ENCODE data around the gene CADM3.

The CADM3 gene

DNA sequence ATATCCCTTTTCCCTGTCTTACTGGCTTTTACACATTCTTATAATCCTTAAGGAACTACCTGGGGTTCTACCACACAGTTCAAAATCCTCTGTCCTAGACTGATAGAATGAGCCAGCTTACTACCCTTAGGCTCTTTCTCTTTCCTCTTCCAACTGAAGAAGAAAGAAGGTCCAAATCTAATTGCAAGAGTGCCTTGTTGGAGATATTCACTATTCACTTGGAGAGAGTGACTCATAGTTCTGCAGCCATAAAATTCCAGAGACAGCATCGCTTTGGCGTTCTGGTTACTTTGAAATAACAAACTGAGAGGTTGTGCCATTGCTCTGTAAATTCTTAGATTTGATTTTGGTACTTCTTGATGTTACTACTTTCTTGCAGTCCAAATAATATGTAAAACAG lies 4.2 kb downstream of the CADM3 start:
- no peak for DNase-seq

GRCh38 chr1:159177272-159177907 lies 6.0 kb downstream of the CADM3 start:
- DNase-seq: peak; percentile 4 to 12

GRCh38 chr1:159179906-159180305 lies 8.5 kb downstream of the CADM3 start:
- no peak for DNase-seq

DNA sequence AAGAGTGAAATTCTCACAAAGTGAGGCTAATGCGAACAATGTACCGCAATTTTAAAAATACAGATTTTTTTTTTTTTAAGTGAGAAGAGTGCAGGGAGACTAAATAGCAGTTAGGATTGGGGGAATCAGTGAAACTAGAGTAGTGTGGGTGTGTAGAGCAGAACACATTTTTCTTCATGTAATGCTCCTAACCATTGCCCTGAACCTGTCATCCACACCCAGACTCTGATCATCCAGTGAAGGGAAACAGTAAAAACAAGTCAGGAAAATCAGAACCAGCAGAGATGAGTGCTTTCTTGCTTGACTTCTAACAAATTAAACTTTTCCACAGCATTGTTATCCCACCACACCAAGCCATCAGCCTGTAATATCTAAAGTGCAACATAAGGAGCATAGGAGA lies 9.1 kb downstream of the CADM3 start:
- DNase-seq: no peak

- no peak for DNase-seq
These were observed 10.1 kb downstream of the CADM3 start for GRCh38 chr1:159181328-159182024.

GRCh38 chr1:159184201-159184600 lies 12.8 kb downstream of the CADM3 start:
- no peak for DNase-seq

GRCh38 chr1:159185121-159185520 lies 13.7 kb downstream of the CADM3 start:
- DNase-seq: no peak

GRCh38 chr1:159187033-159187432 lies 15.6 kb downstream of the CADM3 start:
- no peak for DNase-seq

GRCh38 chr1:159187647-159188374 lies 16.4 kb downstream of the CADM3 start:
- no peak for DNase-seq

- peak in 1 of 2 donors; percentile 65 for DNase-seq
These were observed 17.0 kb downstream of the CADM3 start for GRCh38 chr1:159188375-159188788.

- no peak for DNase-seq
These were observed 19.0 kb downstream of the CADM3 start for GRCh38 chr1:159190441-159190840.

DNA sequence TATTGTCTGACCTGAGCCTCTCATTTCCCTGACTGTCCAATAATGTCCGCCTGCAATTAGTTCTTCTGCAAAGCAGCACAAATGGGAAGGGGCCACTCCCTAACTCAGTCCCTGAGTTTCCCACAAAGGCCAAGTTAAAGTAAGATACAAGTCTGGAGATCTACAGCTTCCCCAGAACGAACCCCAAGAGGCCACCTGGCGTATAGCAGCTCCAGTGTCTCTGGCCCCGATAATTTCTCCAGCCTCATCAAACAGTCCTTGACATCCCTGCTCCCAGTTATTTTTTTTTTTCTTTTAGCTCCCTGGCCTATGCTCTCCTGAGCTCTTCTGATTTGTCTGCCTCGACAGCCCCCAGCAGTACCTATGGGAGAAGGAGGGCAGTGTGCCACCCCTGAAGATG lies 25.1 kb downstream of the CADM3 start:
- DNase-seq: no peak

GRCh38 chr1:159197561-159198557 lies 26.4 kb downstream of the CADM3 start:
- DNase-seq: peak; percentile 22 to 38

GRCh38 chr1:159199901-159200300 lies 28.5 kb downstream of the CADM3 start:
- no peak for DNase-seq

- no peak for DNase-seq
These were observed 29.4 kb downstream of the CADM3 start for GRCh38 chr1:159200769-159201168.

GRCh38 chr1:159201642-159202041 lies 30.2 kb downstream of the CADM3 start:
- DNase-seq: no peak

DNA sequence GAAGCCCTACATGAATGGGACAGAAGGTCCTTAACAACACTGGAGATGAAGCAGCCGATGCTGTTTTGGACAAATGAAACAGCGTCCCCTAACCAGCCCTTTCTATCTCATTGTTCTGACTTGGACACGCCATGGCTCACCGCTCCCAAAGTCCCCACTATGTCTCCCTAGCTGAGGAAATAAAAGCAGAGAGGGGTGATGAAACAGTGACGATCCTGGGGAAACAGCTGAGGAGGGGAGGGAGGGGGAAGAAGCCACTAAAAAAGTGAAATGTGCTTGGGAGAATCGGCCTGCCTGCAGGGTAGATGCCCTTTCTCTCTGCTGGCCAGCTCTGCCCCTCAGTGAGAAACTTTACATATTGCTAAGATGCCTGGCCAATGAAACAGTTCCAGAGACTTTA lies 32.2 kb downstream of the CADM3 start:
- no peak for DNase-seq

GRCh38 chr1:159204161-159205141 lies 33.0 kb downstream of the CADM3 start, which contains the start of gene ACKR1:
ACKR1 (plus strand) TSS chr1:159204875; CDS start chr1:159204960, 85 bp downstream.
- DNase-seq: no peak

DNA sequence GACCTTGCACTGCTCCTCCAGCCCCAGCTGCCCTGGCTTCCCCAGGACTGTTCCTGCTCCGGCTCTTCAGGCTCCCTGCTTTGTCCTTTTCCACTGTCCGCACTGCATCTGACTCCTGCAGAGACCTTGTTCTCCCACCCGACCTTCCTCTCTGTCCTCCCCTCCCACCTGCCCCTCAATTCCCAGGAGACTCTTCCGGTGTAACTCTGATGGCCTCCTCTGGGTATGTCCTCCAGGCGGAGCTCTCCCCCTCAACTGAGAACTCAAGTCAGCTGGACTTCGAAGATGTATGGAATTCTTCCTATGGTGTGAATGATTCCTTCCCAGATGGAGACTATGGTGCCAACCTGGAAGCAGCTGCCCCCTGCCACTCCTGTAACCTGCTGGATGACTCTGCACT lies 33.8 kb downstream of the CADM3 start:
- DNase-seq: no peak

DNA sequence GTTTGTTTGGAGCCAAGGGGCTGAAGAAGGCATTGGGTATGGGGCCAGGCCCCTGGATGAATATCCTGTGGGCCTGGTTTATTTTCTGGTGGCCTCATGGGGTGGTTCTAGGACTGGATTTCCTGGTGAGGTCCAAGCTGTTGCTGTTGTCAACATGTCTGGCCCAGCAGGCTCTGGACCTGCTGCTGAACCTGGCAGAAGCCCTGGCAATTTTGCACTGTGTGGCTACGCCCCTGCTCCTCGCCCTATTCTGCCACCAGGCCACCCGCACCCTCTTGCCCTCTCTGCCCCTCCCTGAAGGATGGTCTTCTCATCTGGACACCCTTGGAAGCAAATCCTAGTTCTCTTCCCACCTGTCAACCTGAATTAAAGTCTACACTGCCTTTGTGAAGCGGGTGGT lies 34.7 kb downstream of the CADM3 start:
- no peak for DNase-seq

- no peak for DNase-seq
These were observed 35.7 kb downstream of the CADM3 start for GRCh38 chr1:159207080-159207479.
